ENCODE data around the gene SPIRE2. TPM values are rescaled to one million over a fixed set of nuclear protein-coding genes. Genes with fewer than 3 reads are reported as not detected.

Gene SPIRE2
- total RNA-seq, 1 donor = 3.5 TPM

DNA sequence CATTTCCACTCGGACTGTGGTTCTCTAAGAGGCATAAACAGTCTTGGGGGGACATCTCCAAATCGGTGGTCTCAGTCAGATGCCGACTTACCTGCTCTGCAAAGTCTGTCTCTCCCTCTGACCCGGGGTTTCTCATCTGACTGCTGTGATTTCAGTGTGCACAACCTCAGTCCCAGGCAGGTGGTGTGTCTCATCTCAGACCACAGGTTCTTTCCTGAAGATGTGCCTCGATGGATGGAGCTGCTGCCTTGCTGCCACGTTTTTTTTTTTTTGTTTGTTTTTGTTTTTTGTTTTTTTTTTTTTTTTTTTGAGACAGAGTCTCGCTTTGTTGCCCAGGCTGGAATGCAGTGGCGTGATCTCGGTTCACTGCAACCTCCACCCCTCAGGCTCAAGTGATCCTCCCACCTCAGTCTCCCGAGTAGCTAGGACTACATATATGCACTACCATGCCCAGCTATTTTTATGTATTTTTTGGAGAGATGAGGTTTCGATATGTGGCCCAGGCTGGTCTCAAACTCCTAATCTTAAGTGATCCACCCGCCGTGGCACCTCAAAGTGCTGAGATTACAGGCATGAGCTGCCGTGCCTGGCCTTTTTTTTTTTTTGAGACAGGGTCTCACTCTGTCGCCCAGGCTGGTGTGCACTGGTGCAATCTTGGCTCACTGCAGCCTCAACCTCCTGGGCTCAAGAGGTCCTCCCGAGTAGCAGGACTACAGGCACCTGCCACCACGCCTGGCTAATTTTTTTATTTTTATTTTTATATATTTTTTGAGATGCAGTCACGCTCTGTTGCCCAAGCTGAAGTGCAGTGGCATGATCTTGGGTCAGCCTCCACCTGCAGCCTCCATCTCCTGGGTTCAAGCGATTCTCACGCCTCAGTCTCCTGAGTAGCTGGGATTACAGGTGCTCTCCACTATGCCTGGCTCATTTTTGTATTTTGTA lies 15.4 kb downstream of the SPIRE2 start:
- H3K4me3 ChIP-seq (ENCODE audit: low read depth, low read length) = no peak overlapping the region
- TF ChIP-seq, protein P1, sequence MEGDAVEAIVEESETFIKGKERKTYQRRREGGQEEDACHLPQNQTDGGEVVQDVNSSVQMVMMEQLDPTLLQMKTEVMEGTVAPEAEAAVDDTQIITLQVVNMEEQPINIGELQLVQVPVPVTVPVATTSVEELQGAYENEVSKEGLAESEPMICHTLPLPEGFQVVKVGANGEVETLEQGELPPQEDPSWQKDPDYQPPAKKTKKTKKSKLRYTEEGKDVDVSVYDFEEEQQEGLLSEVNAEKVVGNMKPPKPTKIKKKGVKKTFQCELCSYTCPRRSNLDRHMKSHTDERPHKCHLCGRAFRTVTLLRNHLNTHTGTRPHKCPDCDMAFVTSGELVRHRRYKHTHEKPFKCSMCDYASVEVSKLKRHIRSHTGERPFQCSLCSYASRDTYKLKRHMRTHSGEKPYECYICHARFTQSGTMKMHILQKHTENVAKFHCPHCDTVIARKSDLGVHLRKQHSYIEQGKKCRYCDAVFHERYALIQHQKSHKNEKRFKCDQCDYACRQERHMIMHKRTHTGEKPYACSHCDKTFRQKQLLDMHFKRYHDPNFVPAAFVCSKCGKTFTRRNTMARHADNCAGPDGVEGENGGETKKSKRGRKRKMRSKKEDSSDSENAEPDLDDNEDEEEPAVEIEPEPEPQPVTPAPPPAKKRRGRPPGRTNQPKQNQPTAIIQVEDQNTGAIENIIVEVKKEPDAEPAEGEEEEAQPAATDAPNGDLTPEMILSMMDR (IDR thresholded peaks at IDR 0.05; ENCODE audit: insufficient read depth, low read depth, low read length) = no peak
- DNase-seq (ENCODE audit: low read depth) = no peak

DNA sequence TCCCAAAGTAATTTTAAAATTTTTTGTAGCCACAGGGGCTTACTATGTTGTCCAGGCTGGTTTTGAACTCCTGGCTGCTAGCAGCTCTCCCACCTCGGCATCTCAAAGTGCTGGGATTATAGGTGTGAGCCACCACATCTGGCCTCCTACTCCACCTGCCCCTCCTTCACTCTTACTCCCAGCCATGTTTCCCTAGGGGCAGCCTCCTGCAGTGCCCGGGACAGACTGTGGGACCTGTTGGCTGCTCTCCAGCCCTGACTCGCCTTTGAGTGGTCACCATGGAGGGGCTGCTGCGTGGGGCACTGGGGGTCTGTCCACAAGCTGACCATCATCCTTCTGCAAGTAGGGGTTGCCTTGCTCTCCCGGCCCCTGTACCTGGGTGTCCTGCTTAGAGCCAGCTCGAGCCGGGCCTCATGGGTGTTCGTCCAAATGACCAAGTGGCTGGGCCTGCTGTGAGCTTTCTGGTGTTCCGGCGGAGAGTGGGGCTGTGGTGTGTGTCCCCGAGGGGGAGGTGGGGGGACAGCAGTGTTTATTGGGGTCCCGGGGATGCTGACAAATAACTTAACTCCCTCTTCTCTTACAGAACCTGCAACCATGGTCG lies 16.6 kb downstream of the SPIRE2 start:
- no peak for DNase-seq (ENCODE audit: low read depth)
- TF ChIP-seq, protein P1 (IDR thresholded peaks at IDR 0.05; ENCODE audit: insufficient read depth, low read depth, low read length) = no peak
- no peak overlapping the region for H3K4me3 ChIP-seq (ENCODE audit: low read depth, low read length)

DNA sequence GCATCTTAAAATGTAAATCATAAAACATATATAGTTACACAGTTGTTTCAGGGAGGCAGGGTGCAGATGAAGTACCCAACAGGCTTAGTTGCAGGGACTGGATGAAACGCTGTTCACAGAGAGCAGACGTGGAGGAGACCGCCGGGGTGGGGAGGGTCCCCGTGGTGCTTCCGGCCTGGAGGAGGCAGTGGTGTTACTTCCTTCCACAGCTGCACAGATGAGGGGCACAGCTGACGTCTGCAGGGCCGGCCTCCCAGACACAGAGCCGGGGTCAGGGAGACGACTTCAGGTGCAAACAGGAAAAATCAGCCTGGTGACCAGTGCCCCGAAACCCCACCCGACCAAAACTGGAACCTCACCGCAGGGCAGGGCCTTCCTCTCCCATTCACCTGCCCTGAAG lies 17.1 kb downstream of the SPIRE2 start:
- no peak for DNase-seq (ENCODE audit: low read depth)
- no peak overlapping the region for H3K4me3 ChIP-seq (ENCODE audit: low read depth, low read length)
- TF ChIP-seq, protein P1 (IDR thresholded peaks at IDR 0.05; ENCODE audit: insufficient read depth, low read depth, low read length) = no peak

DNA sequence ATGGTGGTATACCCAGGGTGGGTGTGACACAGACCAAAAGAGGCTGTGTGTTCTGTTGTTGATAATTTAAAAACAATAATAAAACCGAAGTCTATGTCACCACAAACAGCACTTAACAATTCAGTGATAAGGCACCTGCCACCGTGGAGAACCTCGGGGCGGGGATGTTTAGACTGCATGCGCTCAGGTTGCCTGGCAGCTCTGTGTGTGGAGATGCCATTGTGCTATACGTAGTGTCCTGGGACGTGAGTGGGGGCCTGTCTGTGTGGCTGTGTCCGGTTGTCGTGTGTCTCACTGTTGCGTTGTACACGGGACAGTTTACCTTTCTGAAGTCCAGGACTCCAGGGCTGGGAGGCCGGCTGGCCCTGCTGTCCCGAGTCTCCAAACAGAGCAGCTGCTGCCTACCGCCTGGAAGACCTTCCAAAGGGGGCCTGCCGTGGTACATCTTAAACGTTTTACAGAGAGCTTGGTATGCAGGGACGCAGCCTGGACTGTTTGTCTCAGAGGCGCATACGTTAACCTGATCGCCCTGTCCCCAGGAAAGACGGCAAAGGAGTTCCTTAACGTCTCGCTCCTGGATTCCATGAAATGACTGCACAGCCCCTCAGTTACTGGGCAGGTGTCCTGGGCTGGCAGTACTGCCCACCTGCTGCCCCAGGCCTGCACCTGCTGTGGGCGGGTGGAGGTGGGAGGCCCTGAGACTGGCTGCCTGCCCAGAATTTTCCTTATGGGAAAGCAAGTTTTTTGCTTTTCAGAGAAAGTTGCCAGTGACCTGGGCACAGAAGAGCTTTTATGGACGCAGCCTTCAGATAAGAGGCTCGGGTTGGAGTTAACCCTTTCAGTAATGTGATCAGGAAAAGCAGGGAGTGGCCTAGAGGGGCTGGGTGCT lies 19.0 kb downstream of the SPIRE2 start:
- H3K4me3 ChIP-seq (ENCODE audit: low read depth, low read length) = no peak overlapping the region
- DNase-seq (ENCODE audit: low read depth) = no peak
- TF ChIP-seq, protein P1 (IDR thresholded peaks at IDR 0.05; ENCODE audit: insufficient read depth, low read depth, low read length) = no peak

DNA sequence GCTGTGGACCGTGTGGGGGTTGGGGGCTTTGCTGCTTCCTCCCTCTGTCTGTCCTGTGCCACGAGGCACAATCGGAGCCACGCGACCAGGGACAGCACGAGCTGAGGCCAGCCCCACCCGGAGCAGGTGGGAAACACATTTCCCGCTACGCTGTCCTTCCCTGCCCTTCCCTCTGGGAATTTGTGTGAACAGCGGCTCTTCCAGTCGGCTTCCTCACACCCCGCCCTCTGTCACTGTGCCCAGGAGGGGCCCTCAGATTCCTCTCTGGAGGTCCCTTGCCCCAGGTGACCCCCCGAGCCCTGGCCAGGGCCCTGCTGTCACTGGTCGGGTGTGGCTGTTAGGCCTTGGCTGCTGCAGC lies 19.6 kb downstream of the SPIRE2 start:
- DNase-seq (ENCODE audit: low read depth) = no peak
- H3K4me3 ChIP-seq (ENCODE audit: low read depth, low read length) = no peak overlapping the region
- TF ChIP-seq, protein P1 (IDR thresholded peaks at IDR 0.05; ENCODE audit: insufficient read depth, low read depth, low read length) = no peak

DNA sequence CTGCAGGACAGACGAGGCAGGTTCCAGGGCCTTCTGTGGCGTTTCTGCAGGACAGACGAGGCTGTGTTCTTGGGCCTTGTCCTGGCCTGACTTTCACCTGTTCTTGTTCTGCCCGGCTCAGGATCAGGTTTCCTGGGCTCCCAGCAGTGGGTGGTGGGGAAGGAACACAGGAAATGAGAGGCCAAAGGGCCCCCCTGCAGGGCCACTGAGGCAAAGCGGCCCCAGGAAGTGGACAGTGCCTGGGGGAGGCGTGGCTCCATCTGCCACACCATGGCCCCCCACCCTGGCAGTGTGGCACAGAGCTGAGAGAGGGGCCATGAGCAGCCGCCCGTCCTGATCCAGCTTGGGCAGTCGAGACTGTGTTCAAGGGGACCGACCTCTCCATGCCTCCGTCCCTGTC lies 20.7 kb downstream of the SPIRE2 start:
- DNase-seq (ENCODE audit: low read depth) = no peak
- no peak overlapping the region for H3K4me3 ChIP-seq (ENCODE audit: low read depth, low read length)
- TF ChIP-seq, protein P1 (IDR thresholded peaks at IDR 0.05; ENCODE audit: insufficient read depth, low read depth, low read length) = no peak
